Activated CD4-positive, alpha-beta T cell treated with anti-CD3 and anti-CD28 coated beads, Interleukin-2, amount 10 ng/mL, durations not matched to agents 7 days and 5 days (primary cell): ENCODE measurements around the gene HES4. TPM values are rescaled to one million over a fixed set of nuclear protein-coding genes. Genes with fewer than 3 reads are reported as not detected.

ENCODE experiments used
- CTCF ChIA-PET: fragments of 350-600 bp; sonication (Branson Sonifier 250); formaldehyde crosslinking; loops from one replicate; lab custom pipeline; 2021; ENCODE audit warnings: antibody characterized with exemption; lab: Charles Lee
- POLR2A ChIA-PET: fragments of 350-600 bp; sonication (Branson Sonifier 250); formaldehyde crosslinking; loops from one replicate; lab custom pipeline; 2021; ENCODE audit warnings: antibody characterized with exemption; lab: Charles Lee
- DNase-seq: peaks from one replicate; pipeline ENCODE4 v3.0.0-alpha.2; 2020
- H3K27ac Mint-ChIP-seq: one replicate; pipeline ENCODE4 v1.8.0; 2021; ENCODE audit warnings: mild to moderate bottlenecking, moderate library complexity, mixed read lengths
- H3K27me3 Mint-ChIP-seq: one replicate; pipeline ENCODE4 v1.8.0; 2021; ENCODE audit warnings: mixed read lengths
- H3K36me3 Mint-ChIP-seq: one replicate; pipeline ENCODE4 v1.8.0; 2021; ENCODE audit warnings: low read depth, mixed read lengths
- H3K4me1 Mint-ChIP-seq: one replicate; pipeline ENCODE4 v1.8.0; 2021; ENCODE audit warnings: mixed read lengths
- H3K4me3 Mint-ChIP-seq: one replicate; pipeline ENCODE4 v1.8.0; 2021; ENCODE audit warnings: mild to moderate bottlenecking, moderate library complexity, mixed read lengths
- H3K9me3 Mint-ChIP-seq: one replicate; pipeline ENCODE4 v1.8.0; 2021; ENCODE audit warnings: mixed read lengths
- total RNA-seq, 2 experiments: library from RNA; stranded (reverse); gene quantifications; one replicate each; pipeline ENCODE4 v1.2.3, GENCODE V29; 2021

The HES4 gene
- under 1 TPM; 0.42 to 0.46 TPM for total RNA-seq

DNA sequence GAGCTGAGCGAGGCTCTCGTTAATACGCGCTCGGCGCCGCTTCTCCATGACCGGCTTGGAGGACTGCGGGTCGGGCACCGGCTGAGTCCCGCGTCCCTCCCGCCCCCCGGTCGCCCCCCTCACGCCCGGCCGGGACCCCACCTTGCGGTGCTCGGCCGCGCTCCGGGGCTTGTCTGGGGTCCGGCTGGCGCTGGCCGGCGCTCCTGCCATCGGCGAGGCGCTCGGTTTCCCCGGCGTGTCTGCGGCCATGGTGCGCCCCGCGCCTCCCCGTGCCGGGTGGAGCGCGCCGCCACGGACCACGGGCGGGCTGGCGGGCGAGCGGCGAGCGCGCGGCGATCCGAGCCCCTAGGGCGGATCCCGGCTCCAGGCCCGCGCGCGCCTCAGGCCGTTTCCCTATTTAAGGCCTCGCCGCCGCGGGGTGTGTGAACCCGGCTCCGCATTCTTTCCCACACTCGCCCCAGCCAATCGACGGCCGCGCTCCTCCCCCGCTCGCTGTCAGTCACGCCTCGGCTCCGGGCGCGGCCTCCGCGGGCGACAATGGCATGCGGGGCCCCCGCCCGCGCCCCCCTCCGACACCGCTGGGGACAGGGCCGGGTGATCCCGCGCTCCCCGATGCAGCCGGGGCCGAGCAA lies at the start of gene HES4:
Gene HES4 (minus strand): TSS at position 373 of the 632 bp plus-strand sequence. CDS start 124 bp downstream, at position 249.
- H3K27me3 Mint-ChIP-seq = peaks cover 40% of the 10 kb centered on the region
- no peaks in the 10 kb centered on the region for H3K9me3 Mint-ChIP-seq
- POLR2A ChIA-PET = no interaction called here
- CTCF ChIA-PET = interaction anchor here (1.0 to 6.5 kb wide), 3 partner anchors 15 to 23 kb away, joined by 3 to 67 read pairs (median 3); partner anchors contain the start of genes AGRN and ISG15
- peak within 1 kb of the TSS; percentile 53 for H3K4me3 Mint-ChIP-seq
- H3K27ac Mint-ChIP-seq = peak within 1 kb of the TSS; percentile 76
- H3K4me1 Mint-ChIP-seq = peaks cover 21% of the 10 kb centered on the region
- H3K36me3 Mint-ChIP-seq = peaks cover 2% of the 10 kb centered on the region
- DNase-seq = peak; percentile 59

DNA sequence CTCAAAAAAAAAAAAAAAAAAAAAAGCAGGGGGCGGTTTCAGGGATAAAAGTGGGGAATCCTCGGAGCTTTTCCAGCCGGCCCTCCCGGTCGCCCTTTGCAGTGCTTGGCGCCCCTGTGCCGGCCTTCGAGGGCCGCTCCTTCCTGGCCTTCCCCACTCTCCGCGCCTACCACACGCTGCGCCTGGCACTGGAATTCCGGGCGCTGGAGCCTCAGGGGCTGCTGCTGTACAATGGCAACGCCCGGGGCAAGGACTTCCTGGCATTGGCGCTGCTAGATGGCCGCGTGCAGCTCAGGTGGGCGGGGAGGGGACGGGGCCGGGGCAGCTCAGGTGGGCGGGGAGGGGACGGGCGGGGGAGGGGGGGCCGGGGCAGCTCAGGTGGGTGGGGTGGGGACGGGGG lies 48.9 kb upstream of the HES4 start:
- DNase-seq = no peak
- Mint-ChIP-seq H3K4me3 (no peak overlapping the region), H3K4me1 (no peaks in the 10 kb centered on the region), H3K36me3 (no peaks in the 10 kb centered on the region), H3K27ac (no peak overlapping the region), H3K9me3 (peaks cover 7% of the 10 kb centered on the region), H3K27me3 (no peaks in the 10 kb centered on the region)
- ChIA-PET CTCF (interaction anchor here (1.0 kb wide), 1 partner anchor 10 kb away, joined by 3 read pairs; no protein-coding TSS in a partner anchor), POLR2A (interaction anchor here (0.5 kb wide), 1 partner anchor 28 kb away, joined by 3 read pairs; no protein-coding TSS in a partner anchor)

GRCh38 chr1:1047963-1048362 lies 48.1 kb upstream of the HES4 start:
- H3K9me3 Mint-ChIP-seq = peaks cover 7% of the 10 kb centered on the region
- no peaks in the 10 kb centered on the region for H3K27me3 Mint-ChIP-seq
- POLR2A ChIA-PET = interaction anchor here (0.5 kb wide), 1 partner anchor 28 kb away, joined by 3 read pairs; no protein-coding TSS in a partner anchor

DNA sequence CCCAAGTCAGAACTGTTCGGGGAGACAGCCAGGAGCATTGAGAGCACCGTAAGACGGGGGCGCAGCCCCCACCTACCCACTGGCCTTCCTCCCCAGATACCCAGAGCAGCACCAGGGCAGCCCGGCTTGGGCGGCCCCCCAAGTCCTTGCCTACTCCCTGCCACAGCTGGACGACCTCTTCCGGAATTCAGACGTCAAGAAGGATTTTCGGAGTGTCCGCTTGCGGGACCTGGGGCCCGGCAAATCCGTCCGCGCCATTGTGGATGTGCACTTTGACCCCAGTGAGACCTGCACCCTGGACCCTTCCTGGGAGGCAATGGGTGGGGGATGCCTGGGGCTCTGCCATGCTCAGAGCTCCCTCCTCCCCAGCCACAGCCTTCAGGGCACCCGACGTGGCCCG lies 47.5 kb upstream of the HES4 start:
- DNase-seq = no peak
- H3K36me3 Mint-ChIP-seq = no peaks in the 10 kb centered on the region
- no peak overlapping the region for H3K4me3 Mint-ChIP-seq
- no peaks in the 10 kb centered on the region for H3K27me3 Mint-ChIP-seq
- H3K9me3 Mint-ChIP-seq = peaks cover 3% of the 10 kb centered on the region
- no peaks in the 10 kb centered on the region for H3K4me1 Mint-ChIP-seq
- ChIA-PET POLR2A (no interaction called here), CTCF (interaction anchor here (1.2 kb wide), 1 partner anchor 17 kb away, joined by 3 read pairs; no protein-coding TSS in a partner anchor)
- no peak overlapping the region for H3K27ac Mint-ChIP-seq

More at GRCh38 chr1:1047963-1048362, 48.1 kb upstream of the HES4 start:
- CTCF ChIA-PET = interaction anchor here (1.2 kb wide), 1 partner anchor 16 kb away, joined by 3 read pairs; no protein-coding TSS in a partner anchor
- H3K4me3 Mint-ChIP-seq = no peak overlapping the region
- no peak overlapping the region for H3K27ac Mint-ChIP-seq
- no peaks in the 10 kb centered on the region for H3K4me1 Mint-ChIP-seq
- H3K36me3 Mint-ChIP-seq = no peaks in the 10 kb centered on the region
- no peak for DNase-seq

GRCh38 chr1:1046767-1047166 lies 46.9 kb upstream of the HES4 start:
- Mint-ChIP-seq H3K4me1 (no peaks in the 10 kb centered on the region), H3K27ac (no peak overlapping the region), H3K27me3 (no peaks in the 10 kb centered on the region), H3K9me3 (no peaks in the 10 kb centered on the region), H3K4me3 (no peak overlapping the region), H3K36me3 (no peaks in the 10 kb centered on the region)
- no peak for DNase-seq
- ChIA-PET POLR2A (no interaction called here), CTCF (no interaction called here)

- POLR2A ChIA-PET = no interaction called here
- Mint-ChIP-seq H3K36me3 (no peaks in the 10 kb centered on the region), H3K4me3 (no peak overlapping the region)
Measured at GRCh38 chr1:1046243-1046642, 46.3 kb upstream of the HES4 start.

GRCh38 chr1:1045129-1045528 lies 45.2 kb upstream of the HES4 start:
- no peak overlapping the region for H3K27ac Mint-ChIP-seq
- CTCF ChIA-PET = no interaction called here
- no peak overlapping the region for H3K4me3 Mint-ChIP-seq
- no peaks in the 10 kb centered on the region for H3K9me3 Mint-ChIP-seq
- no peak for DNase-seq
- no peaks in the 10 kb centered on the region for H3K36me3 Mint-ChIP-seq
- POLR2A ChIA-PET = no interaction called here
- H3K4me1 Mint-ChIP-seq = no peaks in the 10 kb centered on the region
- no peaks in the 10 kb centered on the region for H3K27me3 Mint-ChIP-seq

More at GRCh38 chr1:1046243-1046642, 46.3 kb upstream of the HES4 start:
- Mint-ChIP-seq H3K27me3 (no peaks in the 10 kb centered on the region), H3K9me3 (no peaks in the 10 kb centered on the region), H3K4me1 (no peaks in the 10 kb centered on the region), H3K27ac (no peak overlapping the region)
- CTCF ChIA-PET = no interaction called here
- no peak for DNase-seq

GRCh38 chr1:1044455-1045078 lies 44.7 kb upstream of the HES4 start:
- H3K9me3 Mint-ChIP-seq = no peaks in the 10 kb centered on the region
- peaks cover 1% of the 10 kb centered on the region for H3K27me3 Mint-ChIP-seq
- H3K4me1 Mint-ChIP-seq = peaks cover 3% of the 10 kb centered on the region
- ChIA-PET CTCF (interaction anchor here (0.7 kb wide), 1 partner anchor 11 kb away, joined by 3 read pairs; no protein-coding TSS in a partner anchor), POLR2A (no interaction called here)
- H3K4me3 Mint-ChIP-seq = no peak overlapping the region
- H3K27ac Mint-ChIP-seq = no peak overlapping the region
- no peaks in the 10 kb centered on the region for H3K36me3 Mint-ChIP-seq
- no peak for DNase-seq

- peaks cover 9% of the 10 kb centered on the region for H3K4me1 Mint-ChIP-seq
- CTCF ChIA-PET = interaction anchor here (0.9 to 1.1 kb wide), 2 partner anchors 10 to 16 kb away, joined by 3 to 4 read pairs; no protein-coding TSS in a partner anchor
- DNase-seq = no peak
- H3K27me3 Mint-ChIP-seq = peaks cover 8% of the 10 kb centered on the region
- no peaks in the 10 kb centered on the region for H3K36me3 Mint-ChIP-seq
- H3K9me3 Mint-ChIP-seq = no peaks in the 10 kb centered on the region
- H3K4me3 Mint-ChIP-seq = no peak overlapping the region
- no peak overlapping the region for H3K27ac Mint-ChIP-seq
- POLR2A ChIA-PET = no interaction called here
Measured at GRCh38 chr1:1043921-1044320, 44.0 kb upstream of the HES4 start.

DNA sequence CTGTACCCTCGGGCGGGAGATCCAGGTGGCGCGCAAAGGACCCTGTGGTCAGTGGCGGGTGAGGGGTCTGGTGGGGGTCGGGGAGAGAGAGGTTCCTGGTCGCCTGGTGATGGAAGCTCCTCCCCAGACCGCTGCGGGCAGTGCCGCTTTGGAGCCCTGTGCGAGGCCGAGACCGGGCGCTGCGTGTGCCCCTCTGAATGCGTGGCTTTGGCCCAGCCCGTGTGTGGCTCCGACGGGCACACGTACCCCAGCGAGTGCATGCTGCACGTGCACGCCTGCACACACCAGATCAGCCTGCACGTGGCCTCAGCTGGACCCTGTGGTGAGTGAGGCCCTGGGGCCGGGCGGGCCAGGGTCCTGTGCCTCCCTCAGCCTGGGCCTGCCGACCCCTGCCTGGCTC lies 43.5 kb upstream of the HES4 start:
- H3K36me3 Mint-ChIP-seq = no peaks in the 10 kb centered on the region
- H3K4me1 Mint-ChIP-seq = peaks cover 12% of the 10 kb centered on the region
- peaks cover 13% of the 10 kb centered on the region for H3K27me3 Mint-ChIP-seq
- H3K27ac Mint-ChIP-seq = no peak overlapping the region
- H3K9me3 Mint-ChIP-seq = no peaks in the 10 kb centered on the region
- ChIA-PET CTCF (interaction anchor here (0.9 to 1.1 kb wide), 2 partner anchors 10 to 16 kb away, joined by 3 to 4 read pairs; no protein-coding TSS in a partner anchor), POLR2A (no interaction called here)
- no peak overlapping the region for H3K4me3 Mint-ChIP-seq
- no peak for DNase-seq

- no peaks in the 10 kb centered on the region for H3K36me3 Mint-ChIP-seq
- CTCF ChIA-PET = interaction anchor here (1.1 kb wide), 1 partner anchor 17 kb away, joined by 4 read pairs; no protein-coding TSS in a partner anchor
- POLR2A ChIA-PET = no interaction called here
- no peak for DNase-seq
- no peak overlapping the region for H3K27ac Mint-ChIP-seq
- H3K4me1 Mint-ChIP-seq = peaks cover 12% of the 10 kb centered on the region
- no peaks in the 10 kb centered on the region for H3K9me3 Mint-ChIP-seq
- peaks cover 15% of the 10 kb centered on the region for H3K27me3 Mint-ChIP-seq
- H3K4me3 Mint-ChIP-seq = no peak overlapping the region
Measured at GRCh38 chr1:1042835-1043234, 42.9 kb upstream of the HES4 start.

DNA sequence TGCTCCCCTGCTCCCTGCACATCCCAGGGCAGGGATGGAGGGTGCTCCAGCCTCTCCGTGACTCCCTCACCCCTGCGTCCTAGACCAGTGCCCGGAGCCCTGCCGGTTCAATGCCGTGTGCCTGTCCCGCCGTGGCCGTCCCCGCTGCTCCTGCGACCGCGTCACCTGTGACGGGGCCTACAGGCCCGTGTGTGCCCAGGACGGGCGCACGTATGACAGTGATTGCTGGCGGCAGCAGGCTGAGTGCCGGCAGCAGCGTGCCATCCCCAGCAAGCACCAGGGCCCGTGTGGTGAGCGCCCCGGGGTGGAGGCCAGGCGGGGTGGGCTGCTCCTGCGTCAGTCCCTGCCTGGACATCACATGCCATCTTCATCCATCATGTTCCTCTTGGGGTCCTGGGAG lies 42.0 kb upstream of the HES4 start:
- no peak for DNase-seq
- peaks cover 17% of the 10 kb centered on the region for H3K27me3 Mint-ChIP-seq
- peaks cover 12% of the 10 kb centered on the region for H3K4me1 Mint-ChIP-seq
- no peaks in the 10 kb centered on the region for H3K36me3 Mint-ChIP-seq
- no peaks in the 10 kb centered on the region for H3K9me3 Mint-ChIP-seq
- no peak overlapping the region for H3K27ac Mint-ChIP-seq
- ChIA-PET CTCF (interaction anchor here (0.9 kb wide), 1 partner anchor 48 kb away, joined by 3 read pairs; no protein-coding TSS in a partner anchor), POLR2A (no interaction called here)
- H3K4me3 Mint-ChIP-seq = no peak overlapping the region

- CTCF ChIA-PET = interaction anchor here (0.6 to 4.4 kb wide), 8 partner anchors 10 to 250 kb away, joined by 3 to 19 read pairs (median 4); no protein-coding TSS in a partner anchor
- no peaks in the 10 kb centered on the region for H3K36me3 Mint-ChIP-seq
- H3K27ac Mint-ChIP-seq = no peak overlapping the region
- POLR2A ChIA-PET = interaction anchor here (0.7 kb wide), 1 partner anchor 23 kb away, joined by 3 read pairs; no protein-coding TSS in a partner anchor
- DNase-seq = no peak
- no peaks in the 10 kb centered on the region for H3K9me3 Mint-ChIP-seq
- no peak overlapping the region for H3K4me3 Mint-ChIP-seq
- peaks cover 12% of the 10 kb centered on the region for H3K4me1 Mint-ChIP-seq
- peaks cover 19% of the 10 kb centered on the region for H3K27me3 Mint-ChIP-seq
Measured at GRCh38 chr1:1041092-1041523, 41.2 kb upstream of the HES4 start.
